ENCODE measurements around the gene PLOD2. TPM values are rescaled to one million over a fixed set of nuclear protein-coding genes. Genes with fewer than 3 reads are reported as not detected.

PLOD2 gene
- total and polyA plus RNA-seq, 2 of the 8 experiments (the other 6 are each of a cell fraction or from before 2014, with no cell fraction given): 4.0 to 28.7 TPM

DNA sequence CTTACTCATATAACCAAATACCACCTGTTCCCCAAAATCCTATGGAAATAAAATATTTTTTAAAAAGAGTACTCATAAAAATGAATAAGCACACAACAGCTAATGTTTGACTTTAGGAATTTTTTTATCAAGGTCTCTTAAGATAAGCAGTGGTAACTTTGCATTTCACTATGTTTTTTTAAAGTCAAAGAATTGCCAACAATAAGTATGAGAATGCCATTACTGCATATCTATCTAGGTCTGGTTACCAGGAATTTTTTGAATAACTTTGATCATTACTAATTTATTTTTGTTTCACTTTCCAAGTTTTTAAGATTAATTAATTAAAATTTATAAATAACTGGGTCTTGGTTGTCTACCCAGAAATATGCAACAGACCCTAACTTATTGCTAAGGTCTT, 48.4 kb upstream of the PLOD2 start:
- Histone ChIP-seq H3K9me3 (ENCODE audit: insufficient read depth in 2 of 2, low read depth in 1 of 2, low read length in 1 of 2) (no peaks in the 10 kb centered on the region), H3K23ac (ENCODE audit: insufficient read length) (no peak overlapping the region), H4K20me1 (replicated peaks in 1 of 2; ENCODE audit: control insufficient read depth in 1 of 2, insufficient read depth in 2 of 2, low read length in 2 of 2) (no peaks in the 10 kb centered on the region), H2BK12ac (ENCODE audit: low read depth, low read length) (no peak overlapping the region), H3K27me3 (replicated peaks in 1 of 4; ENCODE audit: control insufficient read depth in 3 of 4, extremely low read depth in 1 of 4, insufficient read depth in 3 of 4, low read length in 3 of 4) (no peaks in the 10 kb centered on the region), H3K18ac (ENCODE audit: extremely low read depth, low read length) (no peak overlapping the region), H2BK120ac (replicated peaks; ENCODE audit: low read depth, low read length) (no peak overlapping the region), H3K56ac (replicated peaks; ENCODE audit: insufficient read length, low read depth, low read length) (no peak overlapping the region), H2BK5ac (ENCODE audit: low read depth, low read length) (no peak overlapping the region), H3K4me2 (ENCODE audit: insufficient read depth in 1 of 2, low read depth in 2 of 2, low read length in 2 of 2) (no peak overlapping the region), H3K4ac (replicated peaks; ENCODE audit: insufficient read length, low read depth, low read length) (no peak overlapping the region), H3K4me1 (replicated peaks in 1 of 4; ENCODE audit: control insufficient read depth in 3 of 4, insufficient read depth in 4 of 4, low read length in 3 of 4) (no peaks in the 10 kb centered on the region), H2AK5ac (ENCODE audit: low read depth, low read length) (no peak overlapping the region), H4K8ac (ENCODE audit: extremely low read depth, insufficient read depth, low read length) (no peak overlapping the region), H3K14ac (ENCODE audit: insufficient read length) (no peak overlapping the region), H3K23me2 (ENCODE audit: low read depth, low read length) (no peaks in the 10 kb centered on the region), H3K79me1 (ENCODE audit: low read depth, low read length) (no peaks in the 10 kb centered on the region), H3K4me3 (ENCODE audit: extremely low read depth in 1 of 4, insufficient read depth in 2 of 4, low read depth in 3 of 4, low read length in 4 of 4) (no peak overlapping the region), H4K5ac (ENCODE audit: insufficient read length, low read depth, low read length) (no peak overlapping the region), H3K27ac (ENCODE audit: low read depth, low read length) (no peak overlapping the region), H3K9ac (replicated peaks in 1 of 4; ENCODE audit: extremely low read depth in 1 of 4, low read depth in 3 of 4, low read length in 3 of 4) (no peak overlapping the region), H2BK20ac (ENCODE audit: low read length) (no peak overlapping the region), H2AFZ (ENCODE audit: low read length) (no peak overlapping the region), H3K79me2 (ENCODE audit: control insufficient read depth in 1 of 2, insufficient read depth in 2 of 2, low read length in 2 of 2) (no peaks in the 10 kb centered on the region), H3K36me3 (ENCODE audit: control insufficient read depth in 2 of 4, insufficient read depth in 4 of 4, low read length in 3 of 4) (no peaks in the 10 kb centered on the region), H2BK15ac (ENCODE audit: low read length) (no peak overlapping the region), H4K91ac (replicated peaks; ENCODE audit: insufficient read length, low read length) (no peak overlapping the region)
- FAIRE-seq (no peak), DNase-seq (ENCODE audit: low read depth in 1 of 2, low spot score in 2 of 2) (no peak)
- CTCF ChIA-PET (ENCODE audit: partially characterized antibody): interaction anchor here (1.1 to 1.3 kb wide), 2 partner anchors 9 to 20 kb away, joined by 3 to 4 read pairs; no protein-coding TSS in a partner anchor
- POLR2A ChIA-PET (ENCODE audit: partially characterized antibody): no interaction called here
- TF ChIP-seq CEBPB (IDR thresholded peaks at IDR 0.05; ENCODE audit: low read depth, low read length): no peak

Data from H1 (cell line).